Colonic mucosa (tissue), 4 donors: ENCODE data around the gene MTG1. TPM values are rescaled to one million over a fixed set of nuclear protein-coding genes. Genes with fewer than 3 reads are reported as not detected.

Experiments
- DNase-seq: peaks from one replicate; pipeline ENCODE4 v3.0.0-alpha.2; 2020
- H3K27ac ChIP-seq: fragments of 200-600 bp; one replicate; pipeline ENCODE4 v1.8.0; 2021
- H3K27me3 ChIP-seq: fragments of 200-600 bp; one replicate; pipeline ENCODE4 v1.8.0; 2021
- H3K36me3 ChIP-seq: fragments of 200-600 bp; one replicate; pipeline ENCODE4 v1.8.0; 2021
- H3K4me1 ChIP-seq: fragments of 200-600 bp; one replicate; pipeline ENCODE4 v1.8.0; 2021; ENCODE audit warnings: mild to moderate bottlenecking
- H3K4me3 ChIP-seq: fragments of 200-600 bp; one replicate; pipeline ENCODE4 v1.8.0; 2021
- H3K9ac ChIP-seq, 2 donors: one replicate each; pipeline ENCODE4 v1.7.0; 2013; ENCODE audit warnings: control low read depth in 2 of 2, low read depth in 2 of 2, low read length in 2 of 2
- H3K9me3 ChIP-seq: fragments of 200-600 bp; one replicate; pipeline ENCODE4 v1.8.0; 2021
- CTCF ChIP-seq: fragments of 200-600 bp; IDR thresholded peaks from one replicate; pipeline ENCODE4 v1.8.0; 2022; ENCODE audit warnings: antibody characterized with exemption, mild to moderate bottlenecking
- intact Hi-C: fragments of 100-400 bp; cut with DNase I; formaldehyde crosslinking; loops from one replicate; pipeline ENCODE4 v1.14.1; 2022
- total RNA-seq, 2 donors: library from RNA; stranded (reverse); fragmentation: NEBNext Ultra II Directional in 1 of 2; extraction: Animal tissue kit (Norgen Biotek cat#: 25700) in 1 of 2; gene quantifications; one replicate each; pipeline ENCODE4 v1.2.1, GENCODE V29; 2021
- donor health status: healthy.
- donor health status: DM: no; HTN: no; CAD: no.
- donor health status: DM: no; HTN: no; CAD: no.

Gene MTG1
- total RNA-seq, 2 donors from 2014 or later: 31.2 to 59.5 TPM

- Histone ChIP-seq H3K27me3 (peaks cover 7% of the 10 kb centered on the region), H3K27ac (no peak overlapping the region), H3K9me3 (no peaks in the 10 kb centered on the region), H3K9ac (no peak overlapping the region), H3K4me1 (no peaks in the 10 kb centered on the region), H3K36me3 (no peaks in the 10 kb centered on the region), H3K4me3 (no peak overlapping the region)
- DNase-seq: no peak
- no peak for TF ChIP-seq CTCF
- intact Hi-C loops: no loop called here
Measured at GRCh38 chr10:133419211-133419950, 25.4 kb downstream of the MTG1 start.

- intact Hi-C loops: no loop called here
- peaks cover 7% of the 10 kb centered on the region for H3K27me3 ChIP-seq
- no peak overlapping the region for H3K27ac ChIP-seq
- H3K9ac ChIP-seq: no peak overlapping the region
- no peaks in the 10 kb centered on the region for H3K36me3 ChIP-seq
- H3K4me1 ChIP-seq: no peaks in the 10 kb centered on the region
- H3K4me3 ChIP-seq: no peak overlapping the region
- DNase-seq: no peak
- TF ChIP-seq CTCF: no peak
- H3K9me3 ChIP-seq: no peaks in the 10 kb centered on the region
Measured at GRCh38 chr10:133420028-133420427, 26.1 kb downstream of the MTG1 start.

- no peak for TF ChIP-seq CTCF
- DNase-seq: no peak
- Histone ChIP-seq H3K4me1 (no peaks in the 10 kb centered on the region), H3K36me3 (no peaks in the 10 kb centered on the region), H3K9me3 (no peaks in the 10 kb centered on the region), H3K27me3 (peaks cover 7% of the 10 kb centered on the region), H3K27ac (no peak overlapping the region), H3K4me3 (no peak overlapping the region), H3K9ac (no peak overlapping the region)
- intact Hi-C loops: no loop called here
Measured at GRCh38 chr10:133420579-133420978, 26.6 kb downstream of the MTG1 start.

GRCh38 chr10:133421336-133422222, 27.6 kb downstream of the MTG1 start:
- intact Hi-C loops: no loop called here

More at GRCh38 chr10:133421336-133422222, 27.6 kb downstream of the MTG1 start:
- no peak overlapping the region for H3K4me3 ChIP-seq
- H3K4me1 ChIP-seq: no peaks in the 10 kb centered on the region
- no peaks in the 10 kb centered on the region for H3K9me3 ChIP-seq
- no peak overlapping the region for H3K9ac ChIP-seq
- no peak overlapping the region for H3K27ac ChIP-seq
- H3K36me3 ChIP-seq: no peaks in the 10 kb centered on the region
- DNase-seq: no peak
- peaks cover 7% of the 10 kb centered on the region for H3K27me3 ChIP-seq
- TF ChIP-seq CTCF: no peak
